ENCODE data around the gene LGI4. TPM values are rescaled to one million over a fixed set of nuclear protein-coding genes. Genes with fewer than 3 reads are reported as not detected.
A peak's percentile ranks its signal among the peaks of the same experiment; 100 is the strongest.

The LGI4 gene
- total RNA-seq, 1 experiment from 2014 or later, result 3.2 TPM

GRCh38 chr19:35169221-35169995 lies 34.5 kb upstream of the LGI4 start:
- no CpG with 5 or more reads among the region's 18 CpGs for WGBS (ENCODE audit: extremely low coverage, insufficient read length, low lambda C conversion rate)
- peaks cover 54 to 65% (median 63%) of the 10 kb centered on the region in 3 experiments for H3K36me3 Mint-ChIP-seq (ENCODE audit: insufficient read depth in 1 of 3, low read depth in 3 of 3)
- H2BK15ac ChIP-seq (ENCODE audit: low read depth, low read length), result no peak overlapping the region

More at GRCh38 chr19:35169221-35169995, 34.5 kb upstream of the LGI4 start:
- Mint-ChIP-seq H3K4me1 (no peaks in the 10 kb centered on the region), H3K9me3 (peaks cover 12 to 19% of the 10 kb centered on the region in 2 experiments), H3K4me3 (no peak overlapping the region), H3K27ac (peak overlapping the region in 1 of 3 experiments; percentile 52; a peak in 1 of 7 replicates), H3K27me3 (ENCODE audit: low read depth) (no peaks in the 10 kb centered on the region)
- Histone ChIP-seq H3K9me3 (ENCODE audit: control insufficient read depth, low read depth, low read length) (peaks cover 7% of the 10 kb centered on the region), H3K4me1 (ENCODE audit: insufficient read depth, low read length) (no peaks in the 10 kb centered on the region), H3K18ac (ENCODE audit: insufficient read length, low read depth, low read length) (no peak overlapping the region), H2BK12ac (ENCODE audit: insufficient read length, low read depth, low read length) (no peak overlapping the region), H4K5ac (ENCODE audit: insufficient read length, low read depth, low read length) (no peak overlapping the region), H2AFZ (ENCODE audit: low read length) (no peak overlapping the region), H2BK5ac (ENCODE audit: insufficient read length, low read length) (no peak overlapping the region), H2AK5ac (ENCODE audit: insufficient read length, low read length) (no peak overlapping the region), H3K23ac (ENCODE audit: insufficient read length, low read depth, low read length) (no peak overlapping the region), H3K23me2 (ENCODE audit: insufficient read length, low read depth, low read length, poor library complexity, severe bottlenecking) (no peaks in the 10 kb centered on the region), H3K79me1 (ENCODE audit: insufficient read depth, low read depth, low read length, poor library complexity, severe bottlenecking) (no peaks in the 10 kb centered on the region), H4K91ac (ENCODE audit: insufficient read length, low read depth, low read length) (no peak overlapping the region), H3K27ac (ENCODE audit: insufficient read length, low read depth, low read length) (no peak overlapping the region), H3K14ac (ENCODE audit: insufficient read depth, low read length) (no peak overlapping the region), H2BK20ac (ENCODE audit: low read depth, low read length, poor library complexity, severe bottlenecking) (no peak overlapping the region), H3K79me2 (ENCODE audit: insufficient read depth, low read length) (no peaks in the 10 kb centered on the region), H3K56ac (ENCODE audit: insufficient read length, low read depth, low read length) (no peak overlapping the region), H3K27me3 (ENCODE audit: insufficient read depth, low read length) (no peaks in the 10 kb centered on the region), H3K4me2 (ENCODE audit: insufficient read depth, insufficient read length, low read length) (no peak overlapping the region), H3K9ac (ENCODE audit: extremely low read depth, insufficient read length, low read length) (no peak overlapping the region), H3T11ph (ENCODE audit: low read length) (no peak overlapping the region), H4K8ac (replicated peaks; ENCODE audit: insufficient read length, low read depth, low read length) (no peak overlapping the region), H4K20me1 (ENCODE audit: control insufficient read depth, insufficient read depth, insufficient read length) (peaks cover 3% of the 10 kb centered on the region), H3K4ac (ENCODE audit: low read depth, low read length) (no peak overlapping the region), H2BK120ac (ENCODE audit: low read depth, low read length, poor library complexity, severe bottlenecking) (no peak overlapping the region)
- TF ChIP-seq CTCF (conservative IDR thresholded peaks at IDR 0.05), result no peak
- peak; percentile 18 for DNase-seq
